Duodenal mucosa (tissue), 2 donors: ENCODE measurements around the gene RNF183.

ENCODE experiments used
- H3K27ac ChIP-seq: one replicate; pipeline ENCODE4 v1.7.0; 2013; ENCODE audit warnings: low read depth, low read length
- H3K27me3 ChIP-seq, 2 donors: one replicate each; pipeline ENCODE4 v1.7.0; 2013; ENCODE audit warnings: low read length in 2 of 2, control low read depth in 1 of 2; ENCODE audit not compliant: insufficient read depth in 2 of 2, control insufficient read depth in 1 of 2
- H3K36me3 ChIP-seq, 2 donors: one replicate each; pipeline ENCODE4 v1.7.0; 2013; ENCODE audit warnings: low read length in 2 of 2, control low read depth in 1 of 2; ENCODE audit not compliant: insufficient read depth in 2 of 2, control insufficient read depth in 1 of 2
- H3K4me1 ChIP-seq, 2 donors: one replicate each; pipeline ENCODE4 v1.7.0; 2013; ENCODE audit warnings: low read length in 2 of 2, control low read depth in 1 of 2; ENCODE audit not compliant: insufficient read depth in 2 of 2, control insufficient read depth in 1 of 2
- H3K4me3 ChIP-seq, 2 donors: one replicate each; pipeline ENCODE4 v1.7.0; 2013; ENCODE audit warnings: low read length in 2 of 2, low read depth in 1 of 2
- H3K9ac ChIP-seq, 2 donors: one replicate each; pipeline ENCODE4 v1.7.0; 2013; ENCODE audit warnings: low read length in 2 of 2, low read depth in 1 of 2
- H3K9me3 ChIP-seq, 2 donors: one replicate each; pipeline ENCODE4 v1.7.0; 2013; ENCODE audit warnings: low read length in 2 of 2, control low read depth in 1 of 2; ENCODE audit not compliant: control insufficient read depth in 1 of 2

RNF183 gene

GRCh38 chr9:113278840-113279239 is 24.3 kb downstream of the RNF183 start:
- no peak overlapping the region for H3K27ac ChIP-seq
- H3K4me3 ChIP-seq = no peak overlapping the region
- peaks cover 17 to 47% of the 10 kb centered on the region in 2 donors for H3K36me3 ChIP-seq
- peak overlapping the region in 1 of 2 donors; percentile 3 for H3K9ac ChIP-seq
- H3K27me3 ChIP-seq = no peaks in the 10 kb centered on the region
- H3K4me1 ChIP-seq = peaks cover 11 to 15% of the 10 kb centered on the region in 2 donors
- H3K9me3 ChIP-seq = no peaks in the 10 kb centered on the region

GRCh38 chr9:113275157-113276131 is 27.7 kb downstream of the RNF183 start, which contains the start of the genes CDC26 and PRPF4:
CDC26 (minus strand) TSS chr9:113275572; CDS start chr9:113272507, 3,065 bp downstream.
PRPF4 (plus strand) TSS chr9:113275658; CDS start chr9:113275744, 86 bp downstream.
- peaks cover 17 to 44% of the 10 kb centered on the region in 2 donors for H3K36me3 ChIP-seq

GRCh38 chr9:113274474-113275156 is 28.6 kb downstream of the RNF183 start:
- peaks cover 14 to 17% of the 10 kb centered on the region in 2 donors for H3K4me1 ChIP-seq
- peak overlapping the region; percentile 74 to 97 for H3K9ac ChIP-seq
- H3K36me3 ChIP-seq = peaks cover 19 to 44% of the 10 kb centered on the region in 2 donors
- no peaks in the 10 kb centered on the region for H3K27me3 ChIP-seq
- H3K4me3 ChIP-seq = peak overlapping the region; percentile 90 to 93
- H3K27ac ChIP-seq = peak overlapping the region; percentile 74
- H3K9me3 ChIP-seq = no peaks in the 10 kb centered on the region

More at GRCh38 chr9:113275157-113276131, 27.7 kb downstream of the RNF183 start, which contains the start of the genes CDC26 and PRPF4:
- peak within 1 kb of the TSS; percentile 87 for H3K27ac ChIP-seq
- H3K9ac ChIP-seq = peak within 1 kb of the TSS; percentile 94 to 97
- H3K4me3 ChIP-seq = peak within 1 kb of the TSS; percentile 90 to 93
- H3K4me1 ChIP-seq = peaks cover 14 to 17% of the 10 kb centered on the region in 2 donors
- no peaks in the 10 kb centered on the region for H3K27me3 ChIP-seq
- no peaks in the 10 kb centered on the region for H3K9me3 ChIP-seq

- Histone ChIP-seq H3K4me3 (no peak overlapping the region), H3K9ac (no peak overlapping the region), H3K27ac (no peak overlapping the region), H3K9me3 (no peaks in the 10 kb centered on the region), H3K36me3 (peaks cover 22 to 63% of the 10 kb centered on the region in 2 donors), H3K27me3 (no peaks in the 10 kb centered on the region), H3K4me1 (peaks cover 7 to 11% of the 10 kb centered on the region in 2 donors)
These were observed 33.3 kb downstream of the RNF183 start for GRCh38 chr9:113269871-113270270.

- Histone ChIP-seq H3K4me3 (no peak overlapping the region), H3K9me3 (no peaks in the 10 kb centered on the region), H3K27me3 (no peaks in the 10 kb centered on the region), H3K27ac (no peak overlapping the region), H3K4me1 (peaks cover 7 to 8% of the 10 kb centered on the region in 2 donors), H3K36me3 (peaks cover 22 to 63% of the 10 kb centered on the region in 2 donors), H3K9ac (no peak overlapping the region)
These were observed 33.8 kb downstream of the RNF183 start for GRCh38 chr9:113269355-113269754.

- peaks cover 22 to 59% of the 10 kb centered on the region in 2 donors for H3K36me3 ChIP-seq
- peaks cover 0 to 3% of the 10 kb centered on the region in 2 donors for H3K4me1 ChIP-seq
- no peaks in the 10 kb centered on the region for H3K27me3 ChIP-seq
- no peaks in the 10 kb centered on the region for H3K9me3 ChIP-seq
- no peak overlapping the region for H3K4me3 ChIP-seq
- H3K9ac ChIP-seq = no peak overlapping the region
- no peak overlapping the region for H3K27ac ChIP-seq
These were observed 35.1 kb downstream of the RNF183 start for GRCh38 chr9:113267911-113268566.

- no peak overlapping the region for H3K9ac ChIP-seq
- H3K9me3 ChIP-seq = no peaks in the 10 kb centered on the region
- H3K27ac ChIP-seq = no peak overlapping the region
- no peaks in the 10 kb centered on the region for H3K27me3 ChIP-seq
- H3K36me3 ChIP-seq = peaks cover 21 to 53% of the 10 kb centered on the region in 2 donors
- H3K4me1 ChIP-seq = peaks cover 9 to 10% of the 10 kb centered on the region in 2 donors
- H3K4me3 ChIP-seq = no peak overlapping the region
These were observed 37.0 kb downstream of the RNF183 start for GRCh38 chr9:113266174-113266573.

GRCh38 chr9:113261917-113262671 is 41.1 kb downstream of the RNF183 start:
- Histone ChIP-seq H3K27ac (no peak overlapping the region), H3K9me3 (no peaks in the 10 kb centered on the region), H3K27me3 (no peaks in the 10 kb centered on the region), H3K36me3 (peaks cover 23 to 40% of the 10 kb centered on the region in 2 donors), H3K4me3 (no peak overlapping the region), H3K9ac (no peak overlapping the region), H3K4me1 (peaks cover 7 to 21% of the 10 kb centered on the region in 2 donors)

- Histone ChIP-seq H3K9ac (no peak overlapping the region), H3K27me3 (no peaks in the 10 kb centered on the region), H3K4me1 (peaks cover 7 to 21% of the 10 kb centered on the region in 2 donors), H3K9me3 (no peaks in the 10 kb centered on the region), H3K36me3 (peaks cover 27 to 34% of the 10 kb centered on the region in 2 donors), H3K4me3 (no peak overlapping the region), H3K27ac (no peak overlapping the region)
These were observed 44.9 kb downstream of the RNF183 start for GRCh38 chr9:113258282-113258681.
